Smooth muscle cell of the pulmonary artery (primary cell): ENCODE measurements around the gene HMGXB3. TPM values are rescaled to one million over a fixed set of nuclear protein-coding genes. Genes with fewer than 3 reads are reported as not detected.

ENCODE experiments used
- total RNA-seq: library from RNA; depleted of rRNA; stranded (reverse); fragments of >200 nt; gene quantifications from 2 replicates; pipeline ENCODE4 v1.2.3, GENCODE V29; 2014

The HMGXB3 gene, protein sequence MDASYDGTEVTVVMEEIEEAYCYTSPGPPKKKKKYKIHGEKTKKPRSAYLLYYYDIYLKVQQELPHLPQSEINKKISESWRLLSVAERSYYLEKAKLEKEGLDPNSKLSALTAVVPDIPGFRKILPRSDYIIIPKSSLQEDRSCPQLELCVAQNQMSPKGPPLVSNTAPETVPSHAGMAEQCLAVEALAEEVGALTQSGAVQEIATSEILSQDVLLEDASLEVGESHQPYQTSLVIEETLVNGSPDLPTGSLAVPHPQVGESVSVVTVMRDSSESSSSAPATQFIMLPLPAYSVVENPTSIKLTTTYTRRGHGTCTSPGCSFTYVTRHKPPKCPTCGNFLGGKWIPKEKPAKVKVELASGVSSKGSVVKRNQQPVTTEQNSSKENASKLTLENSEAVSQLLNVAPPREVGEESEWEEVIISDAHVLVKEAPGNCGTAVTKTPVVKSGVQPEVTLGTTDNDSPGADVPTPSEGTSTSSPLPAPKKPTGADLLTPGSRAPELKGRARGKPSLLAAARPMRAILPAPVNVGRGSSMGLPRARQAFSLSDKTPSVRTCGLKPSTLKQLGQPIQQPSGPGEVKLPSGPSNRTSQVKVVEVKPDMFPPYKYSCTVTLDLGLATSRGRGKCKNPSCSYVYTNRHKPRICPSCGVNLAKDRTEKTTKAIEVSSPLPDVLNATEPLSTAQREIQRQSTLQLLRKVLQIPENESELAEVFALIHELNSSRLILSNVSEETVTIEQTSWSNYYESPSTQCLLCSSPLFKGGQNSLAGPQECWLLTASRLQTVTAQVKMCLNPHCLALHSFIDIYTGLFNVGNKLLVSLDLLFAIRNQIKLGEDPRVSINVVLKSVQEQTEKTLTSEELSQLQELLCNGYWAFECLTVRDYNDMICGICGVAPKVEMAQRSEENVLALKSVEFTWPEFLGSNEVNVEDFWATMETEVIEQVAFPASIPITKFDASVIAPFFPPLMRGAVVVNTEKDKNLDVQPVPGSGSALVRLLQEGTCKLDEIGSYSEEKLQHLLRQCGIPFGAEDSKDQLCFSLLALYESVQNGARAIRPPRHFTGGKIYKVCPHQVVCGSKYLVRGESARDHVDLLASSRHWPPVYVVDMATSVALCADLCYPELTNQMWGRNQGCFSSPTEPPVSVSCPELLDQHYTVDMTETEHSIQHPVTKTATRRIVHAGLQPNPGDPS (N-terminal part only)
- 46.5 and 50.7 TPM in 2 replicates for total RNA-seq

DNA sequence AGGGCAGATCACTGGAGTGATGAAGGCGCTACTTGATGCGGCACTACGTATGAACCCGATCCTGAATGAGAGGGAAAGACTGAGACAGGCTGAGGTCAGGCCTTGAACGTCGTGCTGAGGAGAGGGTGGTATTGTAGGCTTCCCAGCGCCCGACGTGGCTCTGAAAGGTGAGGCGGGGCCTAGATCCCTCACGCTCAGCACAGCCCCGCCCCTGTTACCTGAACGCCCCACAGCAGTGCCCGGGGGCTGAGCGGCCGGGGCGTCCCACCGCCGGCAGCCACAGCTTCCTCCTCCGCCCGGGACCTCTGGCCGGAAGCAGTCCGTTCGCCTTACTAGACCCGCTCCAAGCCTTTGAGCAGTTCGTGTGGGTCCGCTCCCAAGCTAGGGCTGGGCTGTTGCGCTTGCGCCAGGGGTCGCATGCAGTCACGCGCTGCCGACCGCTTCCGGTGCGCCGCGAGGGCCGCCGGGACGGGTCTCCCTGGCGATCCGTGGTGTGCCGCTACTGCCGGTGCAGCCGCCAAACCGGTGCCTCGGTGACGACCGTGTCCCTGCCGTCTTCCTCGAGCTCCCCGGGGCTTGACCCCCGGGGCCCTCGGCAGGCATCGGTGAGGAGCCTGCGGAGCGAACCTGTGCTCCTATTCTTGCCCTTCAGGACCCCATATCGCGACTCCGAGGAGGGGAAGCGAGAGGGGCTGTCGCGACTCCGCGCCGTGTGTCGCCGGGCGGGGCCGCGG, at the start of gene HMGXB3, which contains the start of gene TIGD6:
Gene HMGXB3 (plus strand): TSS at position 484 of the 734 bp plus-strand sequence. CDS start 4,114 bp downstream, outside the sequence.
Gene TIGD6 (minus strand): TSS at position 399 of the 734 bp plus-strand sequence. CDS start 4,306 bp downstream, outside the sequence.

DNA sequence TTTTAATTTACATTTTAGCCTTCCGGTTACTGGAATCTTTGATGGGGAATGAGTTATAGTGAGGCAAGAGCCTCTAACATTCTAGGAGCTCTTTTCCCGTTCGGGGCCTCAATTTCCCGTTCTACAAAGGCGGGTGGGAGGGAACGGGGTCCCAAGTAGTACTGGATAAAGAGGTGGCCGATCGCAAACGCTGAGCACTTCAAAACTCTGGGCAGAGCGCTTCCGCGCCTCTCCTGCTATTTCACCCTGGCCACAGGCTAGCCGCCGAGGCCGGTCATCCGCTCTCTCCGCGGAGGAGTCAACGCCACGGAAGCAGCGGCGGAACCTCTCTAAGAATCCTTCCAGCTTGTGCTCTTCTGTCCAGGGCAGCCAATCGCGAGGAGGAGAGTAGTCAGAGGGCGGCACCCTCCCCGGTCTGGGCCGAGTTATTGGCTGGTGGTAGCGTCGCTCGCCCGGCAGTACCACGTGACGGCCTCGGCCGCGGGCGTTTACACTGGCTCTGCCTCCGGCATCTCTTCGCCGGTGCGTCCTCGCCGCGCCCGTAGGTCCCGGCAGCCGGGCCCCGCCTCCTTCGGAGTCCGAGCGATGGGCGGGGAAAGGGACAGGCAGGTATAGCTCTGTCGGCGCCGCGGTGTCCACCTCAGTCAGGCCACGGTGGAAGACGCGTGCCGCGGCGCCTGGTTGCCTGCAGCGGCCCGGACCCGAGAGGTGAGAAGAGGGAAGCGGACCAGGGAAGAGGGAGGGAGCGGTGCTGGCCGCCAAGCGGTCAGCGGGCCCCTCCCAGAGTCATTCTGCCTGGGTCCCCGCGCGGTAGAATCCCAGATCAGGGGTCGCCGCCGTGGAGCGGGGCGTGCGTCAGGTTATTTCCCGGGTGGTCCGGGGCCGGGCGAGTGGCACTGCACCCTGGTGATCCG, 40.0 kb upstream of the HMGXB3 start, which contains the start of gene SLC26A2:
Gene SLC26A2 (plus strand): TSS at position 487 of the 914 bp plus-strand sequence. CDS start 16,895 bp downstream, outside the sequence.

DNA sequence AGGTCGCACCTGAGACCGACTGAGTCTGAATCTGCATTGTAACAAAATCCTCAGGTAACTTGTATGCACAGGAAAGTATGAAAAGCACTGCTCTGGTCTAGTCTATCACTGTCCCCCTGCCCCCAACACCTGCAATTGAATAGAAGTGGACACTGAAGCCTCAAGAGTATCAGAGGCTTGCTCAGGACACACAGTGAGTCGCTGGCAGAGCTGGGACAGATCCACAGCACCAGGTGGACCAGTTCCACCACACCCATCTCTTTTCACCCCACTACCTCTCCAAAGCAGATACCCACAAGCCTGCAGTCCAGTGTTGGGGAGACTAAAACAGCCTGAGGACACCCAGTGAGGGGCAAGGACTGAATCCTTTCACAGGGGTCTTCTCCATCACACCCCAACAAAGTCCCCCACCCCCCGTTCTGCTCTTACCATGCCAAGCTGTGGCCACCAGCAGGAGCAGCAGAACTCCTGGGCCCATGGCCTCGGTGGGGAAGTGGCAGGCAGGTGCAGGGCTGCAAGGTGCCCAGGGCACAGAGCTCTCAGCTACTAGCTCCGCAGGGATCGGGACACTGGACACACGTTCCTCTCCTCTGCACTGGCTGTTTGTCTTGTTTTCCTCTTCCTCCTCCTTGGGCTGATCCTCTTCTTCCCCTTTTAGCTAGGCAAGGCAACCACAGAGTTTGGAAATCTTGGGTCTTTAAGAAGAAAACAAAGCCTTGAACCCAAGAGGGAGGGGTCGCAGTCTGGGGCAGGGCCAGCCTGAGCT, 85.6 kb downstream of the HMGXB3 start, which contains the start of gene CSF1R:
Gene CSF1R (minus strand): TSS at position 605 of the 766 bp plus-strand sequence. CDS start 127 bp downstream, at position 478.

Other genes with a start within 250 kb of the HMGXB3 start
- gene PDE6A, start 55.9 kb upstream of the HMGXB3 start, total RNA-seq: not detected in 2 replicates
- gene SLC26A2, start 40.0 kb upstream of the HMGXB3 start, total RNA-seq: 19.2 and 21.4 TPM in 2 replicates
- gene TIGD6, start 85 bp upstream of the HMGXB3 start, total RNA-seq: 8.9 and 10.2 TPM in 2 replicates
- gene CSF1R, start 85.8 kb downstream of the HMGXB3 start, total RNA-seq: 0.26 and 0.69 TPM in 2 replicates
- 195 and 656 TPM in 2 replicates for gene PDGFRB, start 155.1 kb downstream of the HMGXB3 start, total RNA-seq
- gene CDX1, start 166.0 kb downstream of the HMGXB3 start, total RNA-seq: 0.17 and 0.91 TPM in 2 replicates
- 0.20 TPM in 1 of 2 replicates, not detected in the other for gene SLC6A7, start 189.3 kb downstream of the HMGXB3 start, total RNA-seq